ENCODE data around the gene PTPRN2. TPM values are rescaled to one million over a fixed set of nuclear protein-coding genes. Genes with fewer than 3 reads are reported as not detected.

PTPRN2 gene
- total and polyA plus RNA-seq, 2 of the 8 experiments (the other 6 are each of a cell fraction or from before 2014, with no cell fraction given): 2.6 to 4.5 TPM

DNA sequence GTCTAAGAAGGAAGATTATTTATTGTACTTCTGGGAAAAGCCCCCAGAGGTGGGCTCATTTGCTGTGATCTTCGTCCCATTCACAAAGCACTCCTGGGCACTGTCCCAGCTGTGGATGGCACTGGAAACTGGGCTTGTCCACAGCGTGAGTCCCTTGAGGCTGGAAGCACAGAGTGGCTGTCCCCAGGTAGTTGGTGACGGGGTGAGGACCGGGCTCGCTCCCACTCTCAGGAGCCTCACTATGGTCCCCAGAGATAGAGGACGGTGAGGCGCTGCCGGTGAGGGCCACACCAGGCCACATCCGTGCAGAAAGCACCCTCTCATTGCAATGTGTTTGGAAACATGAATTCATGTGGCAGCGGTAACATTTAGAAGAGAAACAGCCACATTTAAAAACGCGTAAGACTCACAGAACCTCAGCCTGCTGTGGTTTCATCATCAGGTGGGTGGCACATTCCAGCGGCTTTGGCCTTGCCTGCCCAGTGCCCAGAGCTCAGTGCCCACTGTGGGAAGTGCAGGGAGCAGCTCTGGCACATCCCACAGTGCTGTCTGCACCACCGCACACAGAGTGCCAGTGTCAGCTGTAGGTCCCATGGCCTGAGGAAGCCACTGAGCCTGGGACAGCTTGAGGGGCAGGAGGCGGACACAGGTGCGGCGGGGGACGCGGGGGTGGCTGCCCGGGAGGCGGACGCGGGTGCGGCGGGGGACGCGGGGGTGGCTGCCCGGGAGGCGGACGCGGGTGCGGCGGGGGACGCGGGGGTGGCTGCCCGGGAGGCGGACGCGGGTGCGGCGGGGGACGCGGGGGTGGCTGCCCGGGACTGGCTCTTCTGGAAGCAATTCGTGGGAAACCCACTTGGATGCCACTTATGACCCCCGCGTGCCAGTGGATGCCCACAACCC is 801.0 kb downstream of the PTPRN2 start:
- 0 out of 2 replicates have a peak overlapping the region, but pooled peaks have one; percentile 14 for H4K8ac ChIP-seq (ENCODE audit: extremely low read depth, insufficient read depth, low read length)
- no peak overlapping the region for H3K18ac ChIP-seq (ENCODE audit: extremely low read depth, low read length)
- WGBS, 2 experiments (ENCODE audit: extremely low coverage in 1 of 2, insufficient coverage in 1 of 2, insufficient read length in 1 of 2, insufficient replicate concordance in 2 of 2, low coverage in 1 of 2, low lambda C conversion rate in 2 of 2, missing lambda C conversion rate in 1 of 2): 88% methylated on average over 16 of the region's 47 CpGs; no CpG with 5 or more reads in 1 of the 2 experiments
- DNase-seq (ENCODE audit: low read depth in 1 of 2, low spot score in 2 of 2): no peak
- peaks cover 9% of the 10 kb centered on the region; the same call in 1 of the 2 replicates for H3K23me2 ChIP-seq (ENCODE audit: low read depth, low read length)
- H3K79me1 ChIP-seq (ENCODE audit: low read depth, low read length): no peaks in the 10 kb centered on the region
- H3K9ac ChIP-seq (replicated peaks in 1 of 4; ENCODE audit: extremely low read depth in 1 of 4, low read depth in 3 of 4, low read length in 3 of 4): no peak overlapping the region
- H3K27ac ChIP-seq (ENCODE audit: low read depth, low read length): no peak overlapping the region
- H3K4me2 ChIP-seq (ENCODE audit: insufficient read depth in 1 of 2, low read depth in 2 of 2, low read length in 2 of 2): no peak overlapping the region
- H3K79me2 ChIP-seq (ENCODE audit: control insufficient read depth in 1 of 2, insufficient read depth in 2 of 2, low read length in 2 of 2): no peaks in the 10 kb centered on the region
- no peak overlapping the region for H3K56ac ChIP-seq (replicated peaks; ENCODE audit: insufficient read length, low read depth, low read length)
- no peak overlapping the region for H2BK20ac ChIP-seq (ENCODE audit: low read length)
- H2AFZ ChIP-seq (ENCODE audit: low read length): no peak overlapping the region
- no peaks in the 10 kb centered on the region for H3K36me3 ChIP-seq (ENCODE audit: control insufficient read depth in 2 of 4, insufficient read depth in 4 of 4, low read length in 3 of 4)
- TF ChIP-seq SP4 (IDR thresholded peaks at IDR 0.05; ENCODE audit: low read length): no peak
- TF ChIP-seq BRCA1 (IDR thresholded peaks at IDR 0.05; ENCODE audit: low read depth, low read length): no peak
- no peak for TF ChIP-seq HDAC2 (IDR thresholded peaks at IDR 0.05; ENCODE audit: borderline replicate concordance in 1 of 2, low read depth in 2 of 2, low read length in 2 of 2)
- no peak for TF ChIP-seq CREB1 (IDR thresholded peaks at IDR 0.05)
- no peak for TF ChIP-seq BACH1 (IDR thresholded peaks at IDR 0.05; ENCODE audit: low read length)
- TF ChIP-seq SAP30 (IDR thresholded peaks at IDR 0.05; ENCODE audit: insufficient read depth, insufficient replicate concordance, low read length): no peak
- H3K4me3 ChIP-seq (ENCODE audit: extremely low read depth in 1 of 4, insufficient read depth in 2 of 4, low read depth in 3 of 4, low read length in 4 of 4): no peak overlapping the region
- H3K27me3 ChIP-seq (replicated peaks in 1 of 4; ENCODE audit: control insufficient read depth in 3 of 4, extremely low read depth in 1 of 4, insufficient read depth in 3 of 4, low read length in 3 of 4): no peaks in the 10 kb centered on the region
- H3K23ac ChIP-seq (ENCODE audit: insufficient read length): no peak overlapping the region
- peak overlapping the region; percentile 50; the same call in 1 of the 2 replicates for H2BK12ac ChIP-seq (ENCODE audit: low read depth, low read length)
- no peak overlapping the region for H3K14ac ChIP-seq (ENCODE audit: insufficient read length)
- H2BK5ac ChIP-seq (ENCODE audit: low read depth, low read length): no peak overlapping the region
- H4K91ac ChIP-seq (replicated peaks; ENCODE audit: insufficient read length, low read length): peak overlapping the region; percentile 30
- H4K20me1 ChIP-seq (replicated peaks in 1 of 2; ENCODE audit: control insufficient read depth in 1 of 2, insufficient read depth in 2 of 2, low read length in 2 of 2): peaks cover 0 to 7% of the 10 kb centered on the region in 2 experiments
- peak overlapping the region; percentile 53; the same call in 1 of the 2 replicates for H2AK5ac ChIP-seq (ENCODE audit: low read depth, low read length)
- H3K4me1 ChIP-seq (replicated peaks in 1 of 4; ENCODE audit: control insufficient read depth in 3 of 4, insufficient read depth in 4 of 4, low read length in 3 of 4): no peaks in the 10 kb centered on the region; a peak in 1 of 7 replicates
- H3K4ac ChIP-seq (replicated peaks; ENCODE audit: insufficient read length, low read depth, low read length): no peak overlapping the region
- no peaks in the 10 kb centered on the region for H3K9me3 ChIP-seq (ENCODE audit: insufficient read depth in 2 of 2, low read depth in 1 of 2, low read length in 1 of 2)
- no peak for FAIRE-seq
- CTCF ChIA-PET (ENCODE audit: partially characterized antibody): interaction anchor here (0.6 to 1.6 kb wide), 3 partner anchors 31 to 120 kb away, joined by 3 read pairs; no protein-coding TSS in a partner anchor
- H4K5ac ChIP-seq (ENCODE audit: insufficient read length, low read depth, low read length): no peak overlapping the region
- no peak overlapping the region for H2BK15ac ChIP-seq (ENCODE audit: low read length)
- peak overlapping the region; percentile 43 for H2BK120ac ChIP-seq (replicated peaks; ENCODE audit: low read depth, low read length)
- POLR2A ChIA-PET (ENCODE audit: partially characterized antibody): interaction anchor here (0.8 kb wide), 1 partner anchor 42 kb away, joined by 3 read pairs; no protein-coding TSS in a partner anchor

Measured in H1 (cell line).